HepG2 (cell line): ENCODE measurements around the gene MCRIP2. TPM values are rescaled to one million over a fixed set of nuclear protein-coding genes. Genes with fewer than 3 reads are reported as not detected.
A peak's percentile ranks its signal among the peaks of the same experiment; 100 is the strongest.

Experiments
- ATAC-seq: fragments of 200-7000 bp; cut with Tn5 transposase; 3 replicates; pipeline ENCODE4 v1.9.1; 2020; ENCODE audit warnings: mild to moderate bottlenecking, moderate library complexity
- BruUV-seq: library from RNA; stranded (reverse); fragments of 400-500 nt; replicated peaks from 2 replicates; lab custom pipeline; 2021; lab: Mats Ljungman, UMichigan
- CTCF ChIA-PET: fragments of 300-600 bp; formaldehyde crosslinking; extraction: SDS; loops from one replicate; lab custom pipeline; 2021; ENCODE audit warnings: low total read pairs, inconsistent platforms, low intra/inter-chr PET ratio; lab: Yijun Ruan, JAX
- POLR2A ChIA-PET: fragments of 350-600 bp; sonication (Branson Sonifier 250); formaldehyde crosslinking; loops from one replicate; lab custom pipeline; 2020; ENCODE audit warnings: antibody characterized with exemption, inconsistent platforms; lab: Yijun Ruan, JAX
- DNase-seq: peaks from one replicate; pipeline ENCODE4 v3.0.0-alpha.2; 2015; ENCODE audit warnings: low spot score
- FAIRE-seq: peaks from 3 replicates; lab custom pipeline; 2011; peaks lifted over from hg19 to GRCh38; lab: Jason Lieb, UNC
- H2AFZ ChIP-seq: one replicate; pipeline ENCODE4 v1.6.1; 2011; ENCODE audit warnings: low read length, inconsistent platforms
- H3K27ac ChIP-seq: fragments of 300-600 bp; 3 replicates; pipeline ENCODE4 v1.8.0; 2011; ENCODE audit warnings: mixed run types, mild to moderate bottlenecking, mixed read lengths, low read length, inconsistent platforms; ENCODE audit not compliant: insufficient read depth; ENCODE audit errors: extremely low read length
- H3K27me3 ChIP-seq, 2 experiments: fragments of 200-600 bp in 1 of 2; 2 replicates in 1 of 2; 3 replicates in 1 of 2; pipeline versions ENCODE4 v1.6.0 to v1.8.0; 2011; ENCODE audit warnings: low read length in 2 of 2, mild to moderate bottlenecking in 2 of 2, moderate library complexity in 2 of 2, inconsistent platforms in 1 of 2; ENCODE audit not compliant: insufficient read depth in 2 of 2, control insufficient read depth in 1 of 2
- H3K36me3 ChIP-seq, 2 experiments: fragments of 200-600 bp in 1 of 2; replicated peaks in 1 of 2; 2 replicates in 1 of 2; 3 replicates in 1 of 2; pipeline versions ENCODE4 v1.5.1 to v1.8.0; 2011; ENCODE audit warnings: low read length in 2 of 2, inconsistent platforms in 1 of 2; ENCODE audit not compliant: insufficient read depth in 2 of 2, control insufficient read depth in 1 of 2
- H3K4me1 ChIP-seq: 2 replicates; pipeline ENCODE4 v1.5.1; 2012; ENCODE audit warnings: low read length, inconsistent platforms; ENCODE audit not compliant: insufficient read depth
- H3K4me2 ChIP-seq: 2 replicates; pipeline ENCODE4 v1.6.0; 2011; ENCODE audit warnings: low read depth, low read length, inconsistent platforms
- H3K4me3 ChIP-seq, 3 experiments: fragments of 200-600 bp in 1 of 3; sonication (generic), shearing (Covaris generic) in 1 of 3; replicated peaks in 1 of 3; 2 replicates each; pipeline ENCODE4 v1.5.1; 2011 to 2016; ENCODE audit warnings: low read length in 3 of 3, inconsistent platforms in 2 of 3, low read depth in 2 of 3, mild to moderate bottlenecking in 2 of 3, control low read depth in 1 of 3, mixed read lengths in 1 of 3; ENCODE audit not compliant: insufficient read depth in 1 of 3
- H3K79me2 ChIP-seq: one replicate; pipeline ENCODE4 v1.6.1; 2011; ENCODE audit warnings: low read length, inconsistent platforms; ENCODE audit not compliant: insufficient read depth
- H3K9ac ChIP-seq: 2 replicates; pipeline ENCODE4 v1.6.0; 2011; ENCODE audit warnings: mild to moderate bottlenecking, low read depth, low read length, inconsistent platforms; ENCODE audit not compliant: insufficient read depth
- H3K9me3 ChIP-seq: 2 replicates; pipeline ENCODE4 v1.5.1; 2012; ENCODE audit warnings: mild to moderate bottlenecking, low read length
- H4K20me1 ChIP-seq: 2 replicates; pipeline ENCODE4 v1.6.0; 2011; ENCODE audit warnings: inconsistent platforms, mild to moderate bottlenecking, low read length, moderate library complexity; ENCODE audit not compliant: insufficient read depth
- AGO2 ChIP-seq: fragments of 200-400 bp; formaldehyde crosslinking; optimal IDR thresholded peaks from 2 replicates; pipeline ENCODE3; 2017; ENCODE audit warnings: mild to moderate bottlenecking, low read depth, low read length, moderate library complexity
- HMG20B ChIP-seq: conservative IDR thresholded peaks from 2 replicates; pipeline ENCODE4 v1.6.1; 2016; ENCODE audit warnings: missing genetic modification reagents, missing compliant biosample characterization
- HNRNPLL ChIP-seq: fragments of 200-400 bp; formaldehyde crosslinking; IDR thresholded peaks from 2 replicates; pipeline ENCODE4 v1.6.1; 2017; ENCODE audit warnings: mild to moderate bottlenecking, low read depth, low read length; ENCODE audit not compliant: poor library complexity, severe bottlenecking
- LCORL ChIP-seq, 2 experiments: fragments of 450-650 bp in 1 of 2; sonication (generic) in 1 of 2; formaldehyde crosslinking in 1 of 2; IDR thresholded peaks; 2 replicates each; pipeline versions ENCODE4 v1.5.0 to v1.6.1; 2017 to 2020; ENCODE audit warnings: antibody characterized with exemption in 1 of 2, missing genetic modification reagents in 1 of 2
- PITX1 ChIP-seq: sonication (generic); formaldehyde crosslinking; IDR thresholded peaks from 2 replicates; pipeline ENCODE4 v1.5.1; 2020; ENCODE audit warnings: mild to moderate bottlenecking, missing genetic modification reagents
- WGBS: methylation state at CpG from one replicate; pipeline ENCODE4 v1.1.6; 2017; ENCODE audit warnings: low lambda C conversion rate; 5-methylcytosine and 5-hydroxymethylcytosine counted together
- in situ Hi-C: cut with HindIII; loops from 2 replicates; pipeline ENCODE4 v1.10.0; 2017; ENCODE audit warnings: low pct_unique_long_range_greater_than_20kb; ENCODE audit not compliant: extremely low pct_ligation_motif_present
- intact Hi-C: fragments of 100-400 bp; cut with micrococcal nuclease; formaldehyde crosslinking; loops from one replicate; pipeline ENCODE4 v1.10.0; 2022; ENCODE audit not compliant: unreplicated experiment
- polyA plus RNA-seq, 8 experiments: library from polyadenylated mRNA; depleted of rRNA in 3 of 8; stranded (reverse) in 7 of 8; unstranded in 1 of 8; fragments of >200 nt; fragmentation: Illumina TruSeq in 4 of 8; extraction: Trizol in 4 of 8; gene quantifications; 2 replicates each; pipeline versions ENCODE4 v1.2.1 to v1.2.3, GENCODE V29; 2011 to 2016; ENCODE audit warnings: low read depth in 4 of 8, missing spikeins in 1 of 8, mixed read lengths in 1 of 8; ENCODE audit not compliant: insufficient read depth in 1 of 8
- total RNA-seq, 5 experiments: library from RNA; depleted of rRNA; stranded (reverse); fragments of >200 nt; fragmentation: Illumina TruSeq; extraction: Trizol; gene quantifications; 2 replicates each; pipeline ENCODE4 v1.2.3, GENCODE V29; 2016; ENCODE audit warnings: low read depth in 1 of 5
- TF ChIP-seq, protein P1 (sequence below): sonication (generic); formaldehyde crosslinking; IDR thresholded peaks from 2 replicates; pipeline ENCODE4 v1.4.0; 2020; ENCODE audit warnings: missing genetic modification reagents
- TF ChIP-seq, protein P2 (sequence below): sonication (generic); formaldehyde crosslinking; IDR thresholded peaks from 2 replicates; pipeline ENCODE4 v1.5.1; 2020; ENCODE audit warnings: mild to moderate bottlenecking, missing genetic modification reagents
- TF ChIP-seq, protein P3 (sequence below): IDR thresholded peaks from 2 replicates; pipeline ENCODE4 v1.6.1; 2016; ENCODE audit warnings: missing genetic modification reagents, missing compliant biosample characterization

Gene MCRIP2
- total and polyA plus RNA-seq, 2 of the 13 experiments (the other 11 are each of a cell fraction or from before 2014, with no cell fraction given), result 39.6 to 76.7 TPM

DNA sequence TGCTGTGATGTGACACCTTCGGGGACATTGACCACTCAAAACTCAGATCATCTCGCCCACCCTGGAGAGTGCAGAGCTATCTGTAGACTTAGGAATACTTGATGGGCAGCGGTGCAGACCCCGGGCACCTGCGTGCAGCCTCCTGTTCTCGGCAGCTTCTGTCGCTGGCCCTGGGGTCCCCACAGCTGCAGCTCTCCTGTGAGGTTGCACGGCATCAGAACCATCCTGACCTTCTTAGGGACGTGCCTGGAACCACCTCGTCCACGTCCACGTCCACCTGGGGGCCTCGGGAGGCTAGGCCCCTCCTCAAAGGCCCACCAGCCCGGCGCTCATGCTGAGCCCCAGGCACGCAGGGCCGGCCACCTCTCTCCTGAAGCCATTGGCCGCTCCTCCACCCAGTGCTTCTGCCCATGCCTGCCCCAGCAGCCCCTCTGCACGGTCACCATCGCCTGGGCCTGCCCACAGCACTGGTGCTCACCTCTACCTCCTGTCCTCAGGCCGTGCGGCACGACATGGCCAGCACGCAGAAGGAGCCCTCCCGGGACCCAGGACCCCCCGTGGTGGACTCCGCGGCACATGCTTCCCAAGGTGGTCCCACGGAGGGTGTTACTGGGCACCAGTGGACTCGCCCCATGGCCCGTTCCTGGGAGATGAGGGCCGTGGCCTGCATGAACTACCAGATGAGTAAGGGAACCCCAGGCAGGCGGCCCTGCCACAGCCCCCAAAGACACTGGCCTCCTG is 13.1 kb upstream of the MCRIP2 start:
- ChIA-PET CTCF (no interaction called here), POLR2A (interaction anchor here (1.0 kb wide), 1 partner anchor 41 kb away, joined by 3 read pairs; no protein-coding TSS in a partner anchor)
- no peak overlapping the region for H3K9ac ChIP-seq
- in situ Hi-C loops, result no loop called here
- no peak overlapping the region for H2AFZ ChIP-seq
- no peaks in the 10 kb centered on the region for H4K20me1 ChIP-seq
- H3K9me3 ChIP-seq, result no peaks in the 10 kb centered on the region
- 100% methylated on average over 7 of the region's 33 CpGs for WGBS
- peaks cover 4% of the 10 kb centered on the region in 2 experiments; a peak in 2 of 5 replicates for H3K36me3 ChIP-seq
- BruUV-seq, result no TSS peak
- no peak for ATAC-seq
- no peaks in the 10 kb centered on the region for H3K79me2 ChIP-seq
- FAIRE-seq, result no peak
- peak; percentile 40 for TF ChIP-seq AGO2
- TF ChIP-seq HNRNPLL, result peak; percentile 6
- no peak for TF ChIP-seq PITX1 (CRISPR knock-in tag)
- TF ChIP-seq, all 625 proteins: peak for 2
- no peak for DNase-seq
- peaks cover 19% of the 10 kb centered on the region for H3K4me1 ChIP-seq
- no peaks in the 10 kb centered on the region for H3K27me3 ChIP-seq
- intact Hi-C loops, result no loop called here
- H3K4me3 ChIP-seq, result no peak overlapping the region
- H3K4me2 ChIP-seq, result peak overlapping the region; percentile 95
- no peak overlapping the region for H3K27ac ChIP-seq

DNA sequence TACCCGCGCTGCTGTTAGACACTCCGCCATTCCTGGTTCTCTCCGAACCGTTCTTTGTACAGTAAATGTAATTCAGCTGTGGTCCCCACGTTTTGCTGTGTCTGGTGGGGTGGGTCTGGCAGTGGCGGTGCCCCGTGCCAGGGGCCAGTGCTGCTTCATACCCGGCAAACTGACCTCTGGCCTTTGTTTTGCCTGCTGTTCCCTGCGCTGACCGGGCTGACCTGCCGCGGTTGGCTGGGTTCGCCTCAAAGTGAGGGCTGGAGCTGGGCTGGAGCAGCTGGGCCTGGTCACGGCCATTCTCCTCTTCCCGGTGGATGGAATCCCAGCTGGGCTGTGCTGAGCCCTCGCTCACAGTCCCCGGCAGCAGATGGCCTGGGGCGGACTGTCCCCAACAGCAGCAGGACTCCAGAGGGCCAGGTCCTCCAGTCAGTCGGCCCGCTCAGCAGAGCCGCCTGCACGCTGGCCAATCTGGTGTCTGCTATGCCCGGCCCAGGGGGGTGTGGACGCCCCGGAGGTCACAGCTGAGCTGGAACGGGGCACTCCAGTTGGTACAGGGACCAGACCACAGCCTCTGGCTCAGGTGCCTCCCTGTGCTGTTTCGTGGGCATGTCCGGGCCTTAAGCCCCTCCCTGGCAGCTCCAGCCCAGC is 12.3 kb upstream of the MCRIP2 start:
- Histone ChIP-seq H3K9ac (peak overlapping the region; percentile 35; the same call in 1 of the 2 replicates), H3K4me1 (peaks cover 20% of the 10 kb centered on the region), H3K9me3 (no peaks in the 10 kb centered on the region), H2AFZ (no peak overlapping the region), H4K20me1 (no peaks in the 10 kb centered on the region), H3K36me3 (peaks cover 4% of the 10 kb centered on the region in 2 experiments; a peak in 2 of 5 replicates), H3K27me3 (no peaks in the 10 kb centered on the region), H3K4me2 (peak overlapping the region; percentile 95), H3K27ac (peak overlapping the region; percentile 71), H3K4me3 (peak overlapping the region in 2 of 3 experiments; percentile 58 to 74; a peak in 4 of 6 replicates), H3K79me2 (no peaks in the 10 kb centered on the region)
- intact Hi-C loops, result no loop called here
- DNase-seq, result peak; percentile 44
- no peak for FAIRE-seq
- ChIA-PET CTCF (no interaction called here), POLR2A (interaction anchor here (1.0 to 1.5 kb wide), 2 partner anchors 19 to 42 kb away, joined by 3 to 5 read pairs; no protein-coding TSS in a partner anchor)
- 59% methylated on average over 12 of the region's 29 CpGs for WGBS
- no TSS peak for BruUV-seq
- peak; percentile 61 for ATAC-seq
- in situ Hi-C loops, result no loop called here
- TF ChIP-seq LCORL (IDR thresholded peaks at IDR 0.05) (no peak), LCORL (CRISPR knock-in tag; IDR thresholded peaks at IDR 0.05) (0 out of 2 replicates have a peak, but pooled peaks have one; percentile 19), HMG20B (CRISPR knock-in tag) (no peak)
- TF ChIP-seq, protein P1, sequence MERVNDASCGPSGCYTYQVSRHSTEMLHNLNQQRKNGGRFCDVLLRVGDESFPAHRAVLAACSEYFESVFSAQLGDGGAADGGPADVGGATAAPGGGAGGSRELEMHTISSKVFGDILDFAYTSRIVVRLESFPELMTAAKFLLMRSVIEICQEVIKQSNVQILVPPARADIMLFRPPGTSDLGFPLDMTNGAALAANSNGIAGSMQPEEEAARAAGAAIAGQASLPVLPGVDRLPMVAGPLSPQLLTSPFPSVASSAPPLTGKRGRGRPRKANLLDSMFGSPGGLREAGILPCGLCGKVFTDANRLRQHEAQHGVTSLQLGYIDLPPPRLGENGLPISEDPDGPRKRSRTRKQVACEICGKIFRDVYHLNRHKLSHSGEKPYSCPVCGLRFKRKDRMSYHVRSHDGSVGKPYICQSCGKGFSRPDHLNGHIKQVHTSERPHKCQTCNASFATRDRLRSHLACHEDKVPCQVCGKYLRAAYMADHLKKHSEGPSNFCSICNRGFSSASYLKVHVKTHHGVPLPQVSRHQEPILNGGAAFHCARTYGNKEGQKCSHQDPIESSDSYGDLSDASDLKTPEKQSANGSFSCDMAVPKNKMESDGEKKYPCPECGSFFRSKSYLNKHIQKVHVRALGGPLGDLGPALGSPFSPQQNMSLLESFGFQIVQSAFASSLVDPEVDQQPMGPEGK, result 0 out of 2 replicates have a peak, but pooled peaks have one; percentile 8
- TF ChIP-seq, protein P2, sequence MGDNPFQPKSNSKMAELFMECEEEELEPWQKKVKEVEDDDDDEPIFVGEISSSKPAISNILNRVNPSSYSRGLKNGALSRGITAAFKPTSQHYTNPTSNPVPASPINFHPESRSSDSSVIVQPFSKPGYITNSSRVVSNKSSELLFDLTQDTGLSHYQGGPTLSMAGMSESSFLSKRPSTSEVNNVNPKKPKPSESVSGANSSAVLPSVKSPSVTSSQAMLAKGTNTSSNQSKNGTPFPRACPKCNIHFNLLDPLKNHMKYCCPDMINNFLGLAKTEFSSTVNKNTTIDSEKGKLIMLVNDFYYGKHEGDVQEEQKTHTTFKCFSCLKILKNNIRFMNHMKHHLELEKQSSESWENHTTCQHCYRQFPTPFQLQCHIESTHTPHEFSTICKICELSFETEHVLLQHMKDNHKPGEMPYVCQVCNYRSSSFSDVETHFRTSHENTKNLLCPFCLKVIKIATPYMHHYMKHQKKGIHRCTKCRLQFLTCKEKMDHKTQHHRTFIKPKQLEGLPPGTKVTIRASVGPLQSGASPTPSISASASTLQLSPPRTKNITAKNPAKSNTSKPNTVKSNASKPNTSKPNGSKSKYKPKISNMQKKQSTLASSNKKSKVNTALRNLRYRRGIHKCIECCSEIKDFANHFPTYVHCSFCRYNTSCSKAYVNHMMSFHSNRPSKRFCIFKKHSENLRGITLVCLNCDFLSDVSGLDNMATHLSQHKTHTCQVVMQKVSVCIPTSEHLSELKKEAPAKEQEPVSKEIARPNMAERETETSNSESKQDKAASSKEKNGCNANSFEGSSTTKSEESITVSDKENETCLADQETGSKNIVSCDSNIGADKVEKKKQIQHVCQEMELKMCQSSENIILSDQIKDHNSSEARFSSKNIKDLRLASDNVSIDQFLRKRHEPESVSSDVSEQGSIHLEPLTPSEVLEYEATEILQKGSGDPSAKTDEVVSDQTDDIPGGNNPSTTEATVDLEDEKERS (CRISPR knock-in tag), result 0 out of 2 replicates have a peak, but pooled peaks have one; percentile 55
- TF ChIP-seq, protein P3, sequence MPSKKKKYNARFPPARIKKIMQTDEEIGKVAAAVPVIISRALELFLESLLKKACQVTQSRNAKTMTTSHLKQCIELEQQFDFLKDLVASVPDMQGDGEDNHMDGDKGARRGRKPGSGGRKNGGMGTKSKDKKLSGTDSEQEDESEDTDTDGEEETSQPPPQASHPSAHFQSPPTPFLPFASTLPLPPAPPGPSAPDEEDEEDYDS (CRISPR knock-in tag), result 0 out of 2 replicates have a peak, but pooled peaks have one; percentile 18
